GM18502 (cell line): ENCODE measurements around the gene GATA5.

Source experiments
- ATAC-seq: cut with Tn5 transposase; IDR thresholded peaks from one replicate; pipeline ENCODE4 v1.9.1; 2021; ENCODE audit warnings: mild to moderate bottlenecking; ENCODE audit not compliant: unreplicated experiment, poor library complexity

Gene GATA5

GRCh38 chr20:62489186-62489931 lies 13.6 kb upstream of the GATA5 start:
- no peak for ATAC-seq

- ATAC-seq, result no peak
These were observed 12.7 kb upstream of the GATA5 start for GRCh38 chr20:62488470-62488869.

- no peak for ATAC-seq
These were observed 12.0 kb upstream of the GATA5 start for GRCh38 chr20:62487561-62488354.

- ATAC-seq, result no peak
These were observed 11.3 kb upstream of the GATA5 start for GRCh38 chr20:62487118-62487517.

- no peak for ATAC-seq
These were observed 10.7 kb upstream of the GATA5 start for GRCh38 chr20:62486484-62486883.

- ATAC-seq, result no peak
These were observed 9.9 kb upstream of the GATA5 start for GRCh38 chr20:62485701-62486089.

GRCh38 chr20:62485062-62485700 lies 9.4 kb upstream of the GATA5 start:
- ATAC-seq, result no peak

GRCh38 chr20:62484478-62484877 lies 8.7 kb upstream of the GATA5 start:
- ATAC-seq, result no peak

GRCh38 chr20:62483613-62484458 lies 8.0 kb upstream of the GATA5 start:
- no peak for ATAC-seq

- ATAC-seq, result no peak
These were observed 7.2 kb upstream of the GATA5 start for GRCh38 chr20:62482974-62483373.

GRCh38 chr20:62482146-62482809 lies 6.5 kb upstream of the GATA5 start:
- no peak for ATAC-seq

- ATAC-seq, result no peak
These were observed 5.8 kb upstream of the GATA5 start for GRCh38 chr20:62481425-62482145.

- ATAC-seq, result no peak
These were observed 4.5 kb upstream of the GATA5 start for GRCh38 chr20:62480318-62480717.

GRCh38 chr20:62479656-62480055 lies 3.9 kb upstream of the GATA5 start:
- no peak for ATAC-seq

- no peak for ATAC-seq
These were observed 3.4 kb upstream of the GATA5 start for GRCh38 chr20:62479156-62479555.

GRCh38 chr20:62477669-62478455 lies 2.1 kb upstream of the GATA5 start:
- ATAC-seq, result no peak

- no peak for ATAC-seq
These were observed 452 bp upstream of the GATA5 start for GRCh38 chr20:62476056-62476838.
